Stimulated activated CD8-positive, alpha-beta memory T cell treated with anti-CD3 and anti-CD28 coated beads, Interleukin-4, amount 100 ng/mL, for 48 hours (primary cell): ENCODE measurements around the gene PIK3CB.
"Not testable (repeated sequence)": the region's sequence is repeated elsewhere in the genome, so short reads cannot be mapped to it uniquely, and the experiment has no call there.

Source experiments
- DNase-seq: peaks from one replicate; pipeline ENCODE4 v3.0.0-alpha.2; 2020

The PIK3CB gene

GRCh38 chr3:138802223-138802622 is 32.5 kb downstream of the PIK3CB start:
- DNase-seq: not testable (repeated sequence)

GRCh38 chr3:138801792-138802191 is 32.9 kb downstream of the PIK3CB start:
- no peak for DNase-seq

- no peak for DNase-seq
Measured at GRCh38 chr3:138800248-138800647, 34.5 kb downstream of the PIK3CB start.

- DNase-seq: no peak
Measured at GRCh38 chr3:138799822-138800221, 34.9 kb downstream of the PIK3CB start.

- no peak for DNase-seq
Measured at GRCh38 chr3:138797508-138798038, 37.2 kb downstream of the PIK3CB start.

GRCh38 chr3:138796761-138797160 is 38.0 kb downstream of the PIK3CB start:
- DNase-seq: no peak

- DNase-seq: no peak
Measured at GRCh38 chr3:138786788-138787271, 47.9 kb downstream of the PIK3CB start.

- no peak for DNase-seq
Measured at GRCh38 chr3:138785951-138786350, 48.8 kb downstream of the PIK3CB start.

- not testable (repeated sequence) for DNase-seq
Measured at GRCh38 chr3:138785362-138785857, 49.3 kb downstream of the PIK3CB start.

GRCh38 chr3:138782755-138783154 is 52.0 kb downstream of the PIK3CB start:
- no peak for DNase-seq

- DNase-seq: peak; percentile 36
Measured at GRCh38 chr3:138781012-138781470, 53.7 kb downstream of the PIK3CB start.

- no peak for DNase-seq
Measured at GRCh38 chr3:138778643-138779042, 56.1 kb downstream of the PIK3CB start.

- no peak for DNase-seq
Measured at GRCh38 chr3:138776961-138777360, 57.8 kb downstream of the PIK3CB start.

GRCh38 chr3:138775254-138775595 is 59.5 kb downstream of the PIK3CB start:
- no peak for DNase-seq

- no peak for DNase-seq
Measured at GRCh38 chr3:138774529-138775253, 60.0 kb downstream of the PIK3CB start.

- no peak for DNase-seq
Measured at GRCh38 chr3:138771585-138771984, 63.1 kb downstream of the PIK3CB start.

- DNase-seq: no peak
Measured at GRCh38 chr3:138769616-138770015, 65.1 kb downstream of the PIK3CB start.

- DNase-seq: no peak
Measured at GRCh38 chr3:138768946-138769345, 65.8 kb downstream of the PIK3CB start.

- DNase-seq: no peak
Measured at GRCh38 chr3:138768125-138768524, 66.6 kb downstream of the PIK3CB start.

GRCh38 chr3:138767498-138768104 is 67.1 kb downstream of the PIK3CB start:
- no peak for DNase-seq

- DNase-seq: no peak
Measured at GRCh38 chr3:138761002-138761401, 73.7 kb downstream of the PIK3CB start.

GRCh38 chr3:138748190-138748589 is 86.5 kb downstream of the PIK3CB start:
- no peak for DNase-seq

GRCh38 chr3:138747225-138747624 is 87.5 kb downstream of the PIK3CB start:
- DNase-seq: no peak

GRCh38 chr3:138740072-138740471 is 94.7 kb downstream of the PIK3CB start:
- no peak for DNase-seq
